ENCODE data around the gene FHDC1.

Gene FHDC1

DNA sequence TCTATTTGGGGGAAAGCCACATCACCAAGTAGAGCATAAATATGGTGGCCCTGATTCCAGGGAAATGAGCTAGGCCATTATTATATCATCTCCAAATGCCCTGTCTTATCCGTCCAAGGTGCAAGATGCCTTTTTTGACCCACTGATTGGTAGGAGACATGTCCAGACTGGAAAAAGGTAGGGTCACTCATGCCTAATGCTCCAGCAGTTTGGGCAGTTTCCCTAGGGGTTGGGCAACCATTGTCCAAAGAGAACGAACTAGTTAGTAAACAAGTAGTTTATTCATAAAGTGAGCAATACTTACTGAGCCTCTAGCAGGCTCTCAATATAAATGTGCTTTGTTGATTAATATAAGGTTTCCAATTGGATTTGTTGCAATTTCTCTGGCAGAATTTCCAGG, 6.2 kb downstream of the FHDC1 start:
- peaks cover 21% of the 10 kb centered on the region for H3K27me3 Mint-ChIP-seq

DNA sequence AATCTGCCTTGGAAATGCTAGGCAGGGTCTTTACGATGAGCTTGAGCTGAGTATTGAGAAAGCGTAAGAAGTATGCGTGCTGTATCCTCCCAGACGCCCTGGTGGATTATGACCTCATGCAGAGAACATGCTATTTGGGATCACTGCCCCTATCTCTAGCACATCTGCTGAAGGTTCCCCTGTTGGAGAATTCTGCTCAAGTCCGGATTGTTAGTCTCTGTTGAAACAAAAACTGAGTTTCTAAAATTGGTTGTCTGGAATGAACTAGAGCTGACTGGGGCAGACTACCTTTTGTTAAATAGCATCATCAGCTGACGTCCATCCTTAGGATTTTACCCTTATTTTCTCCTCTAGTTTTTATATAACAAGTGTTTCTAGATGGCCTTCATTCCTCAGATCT, 7.5 kb downstream of the FHDC1 start:
- H3K9me3 Mint-ChIP-seq (ENCODE audit: low read depth), result no peaks in the 10 kb centered on the region

More for the DNA sequence above, 6.2 kb downstream of the FHDC1 start:
- Mint-ChIP-seq H3K4me1 (ENCODE audit: low read depth) (peaks cover 7% of the 10 kb centered on the region), H3K36me3 (peaks cover 2% of the 10 kb centered on the region), H3K4me3 (no peak overlapping the region), H3K27ac (no peak overlapping the region), H3K9me3 (ENCODE audit: low read depth) (no peaks in the 10 kb centered on the region)

DNA sequence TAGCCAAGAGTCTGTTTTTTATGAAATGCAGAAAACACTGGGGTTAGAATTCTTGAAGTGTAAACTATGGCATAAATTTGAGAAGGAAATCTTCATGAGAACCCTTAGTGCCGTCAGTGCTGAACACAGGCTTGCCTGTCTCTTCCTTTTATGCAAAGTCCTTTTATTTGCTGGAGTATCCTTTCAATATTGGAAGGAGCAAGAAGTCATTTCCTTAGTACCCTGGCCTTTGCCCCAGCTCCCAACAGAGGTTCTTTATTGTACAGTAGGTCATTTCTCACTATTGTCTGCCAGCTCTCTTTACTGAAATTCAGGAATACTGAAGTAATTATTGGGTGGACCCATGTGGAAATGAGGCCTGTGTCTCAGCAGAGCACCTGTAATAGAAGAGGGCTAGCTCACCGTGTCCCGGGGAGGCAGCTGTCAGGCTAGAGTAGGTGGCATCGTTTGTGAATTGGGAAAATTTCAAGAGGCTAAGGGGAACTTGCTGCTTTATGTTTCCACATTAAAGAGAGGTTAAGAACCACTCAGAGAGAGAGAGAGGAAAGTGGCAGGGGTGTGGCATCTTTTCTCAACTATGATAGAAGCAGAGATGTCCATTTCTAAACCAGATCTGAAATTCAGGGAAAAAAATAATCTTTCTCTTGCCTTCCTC, 8.7 kb downstream of the FHDC1 start:
- Mint-ChIP-seq H3K36me3 (no peaks in the 10 kb centered on the region), H3K4me3 (no peak overlapping the region), H3K27me3 (peaks cover 11% of the 10 kb centered on the region), H3K27ac (no peak overlapping the region), H3K9me3 (ENCODE audit: low read depth) (no peaks in the 10 kb centered on the region), H3K4me1 (ENCODE audit: low read depth) (no peaks in the 10 kb centered on the region)

More for the DNA sequence above, 7.5 kb downstream of the FHDC1 start:
- Mint-ChIP-seq H3K36me3 (no peaks in the 10 kb centered on the region), H3K27ac (no peak overlapping the region), H3K27me3 (peaks cover 18% of the 10 kb centered on the region), H3K4me3 (no peak overlapping the region), H3K4me1 (ENCODE audit: low read depth) (no peaks in the 10 kb centered on the region)

GRCh38 chr4:152945639-152946038, 9.5 kb downstream of the FHDC1 start:
- no peaks in the 10 kb centered on the region for H3K9me3 Mint-ChIP-seq (ENCODE audit: low read depth)
- no peaks in the 10 kb centered on the region for H3K36me3 Mint-ChIP-seq
- H3K4me3 Mint-ChIP-seq, result no peak overlapping the region
- H3K27ac Mint-ChIP-seq, result no peak overlapping the region
- H3K4me1 Mint-ChIP-seq (ENCODE audit: low read depth), result no peaks in the 10 kb centered on the region
- H3K27me3 Mint-ChIP-seq, result peaks cover 10% of the 10 kb centered on the region

DNA sequence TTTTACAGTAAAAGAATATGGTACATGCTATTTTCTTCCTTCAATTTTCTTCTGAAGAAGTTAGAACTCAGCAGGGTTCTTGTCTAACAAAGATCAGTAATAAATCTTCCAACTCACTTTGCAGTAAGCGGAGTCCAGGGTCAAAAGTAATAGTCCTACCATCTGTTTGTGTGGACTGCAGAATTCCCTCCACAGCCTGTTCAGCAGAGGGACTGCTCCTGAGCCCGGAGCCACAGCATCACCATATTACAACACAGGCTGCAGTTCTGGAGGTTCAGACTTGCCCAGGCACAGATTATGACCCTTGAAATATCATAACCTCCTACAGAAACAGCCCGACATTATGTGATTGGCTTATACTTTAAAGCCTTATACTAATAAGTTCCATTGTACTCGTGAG, 10.3 kb downstream of the FHDC1 start:
- peaks cover 12% of the 10 kb centered on the region for H3K27me3 Mint-ChIP-seq
- H3K4me3 Mint-ChIP-seq, result no peak overlapping the region
- H3K9me3 Mint-ChIP-seq (ENCODE audit: low read depth), result no peaks in the 10 kb centered on the region
- H3K36me3 Mint-ChIP-seq, result no peaks in the 10 kb centered on the region
- H3K4me1 Mint-ChIP-seq (ENCODE audit: low read depth), result no peaks in the 10 kb centered on the region
- no peak overlapping the region for H3K27ac Mint-ChIP-seq

DNA sequence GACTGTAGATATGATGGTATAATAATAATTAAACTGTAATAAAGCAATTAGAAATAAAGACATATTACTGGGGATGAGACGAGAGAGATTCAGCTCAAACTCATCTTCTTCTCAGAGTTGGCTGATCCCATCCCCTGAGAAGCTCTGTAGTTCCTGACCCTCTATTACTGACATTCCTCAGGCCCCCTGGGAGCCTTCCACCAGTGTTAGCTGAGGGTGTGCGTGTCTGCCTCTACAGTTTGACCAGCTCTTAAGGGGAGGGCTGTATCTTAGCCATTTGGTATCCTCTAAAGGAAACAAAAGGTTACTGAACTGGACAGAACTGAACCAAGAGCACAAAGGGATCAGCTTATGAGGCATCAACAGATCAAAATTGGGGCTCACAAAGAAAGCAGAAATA, 11.2 kb downstream of the FHDC1 start:
- Mint-ChIP-seq H3K27ac (no peak overlapping the region), H3K36me3 (no peaks in the 10 kb centered on the region), H3K9me3 (ENCODE audit: low read depth) (no peaks in the 10 kb centered on the region), H3K27me3 (peaks cover 10% of the 10 kb centered on the region), H3K4me1 (ENCODE audit: low read depth) (no peaks in the 10 kb centered on the region), H3K4me3 (no peak overlapping the region)

- no peaks in the 10 kb centered on the region for H3K9me3 Mint-ChIP-seq (ENCODE audit: low read depth)
- H3K4me3 Mint-ChIP-seq, result no peak overlapping the region
Measured at GRCh38 chr4:152949930-152950329, 13.8 kb downstream of the FHDC1 start.

DNA sequence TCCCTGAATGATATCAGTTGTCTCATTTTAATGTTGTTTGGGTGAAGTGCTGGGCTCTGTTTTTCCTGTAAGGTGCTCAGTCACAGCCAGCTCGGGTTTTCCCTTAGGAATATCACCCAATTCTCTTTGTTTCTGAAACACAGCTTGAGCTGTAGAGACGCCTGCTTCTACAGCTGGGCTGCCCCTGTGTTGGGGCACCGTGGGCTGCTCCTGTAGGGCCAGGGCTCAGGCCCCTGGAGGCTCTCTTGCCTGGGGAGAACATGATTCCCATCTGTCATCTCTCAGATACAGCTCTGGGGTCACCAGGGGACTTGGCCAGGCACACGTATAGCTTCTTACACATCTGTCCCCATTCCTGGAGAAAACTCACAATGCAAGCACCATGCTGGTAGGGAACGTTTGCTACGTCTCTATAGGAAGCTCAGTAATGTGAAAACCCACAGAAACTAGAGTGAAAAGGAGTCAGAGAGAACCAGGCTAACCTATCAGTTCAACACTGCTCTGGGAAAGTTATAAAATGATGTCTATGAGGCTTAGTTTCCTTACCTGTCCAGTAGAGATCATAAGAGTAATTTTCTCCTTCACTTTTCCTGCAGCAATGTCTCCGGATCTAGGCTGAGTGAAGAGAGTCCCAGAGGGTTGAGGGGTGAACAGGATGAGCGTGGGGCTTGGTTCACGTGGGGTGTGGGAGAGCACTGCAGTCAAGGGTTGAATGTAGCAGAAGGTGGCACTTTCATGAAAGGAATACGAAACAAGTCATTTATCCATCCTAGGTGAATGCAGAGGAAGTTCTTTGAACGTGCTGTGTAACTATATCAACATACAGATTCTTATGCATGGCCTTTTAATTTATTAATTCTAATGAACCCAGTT, 14.5 kb downstream of the FHDC1 start:
- no peaks in the 10 kb centered on the region for H3K4me1 Mint-ChIP-seq (ENCODE audit: low read depth)
- H3K4me3 Mint-ChIP-seq, result no peak overlapping the region
- H3K27me3 Mint-ChIP-seq, result peaks cover 10% of the 10 kb centered on the region
- no peaks in the 10 kb centered on the region for H3K36me3 Mint-ChIP-seq
- no peak overlapping the region for H3K27ac Mint-ChIP-seq
- H3K9me3 Mint-ChIP-seq (ENCODE audit: low read depth), result no peaks in the 10 kb centered on the region

More at GRCh38 chr4:152949930-152950329, 13.8 kb downstream of the FHDC1 start:
- Mint-ChIP-seq H3K27ac (no peak overlapping the region), H3K27me3 (peaks cover 10% of the 10 kb centered on the region), H3K36me3 (no peaks in the 10 kb centered on the region), H3K4me1 (ENCODE audit: low read depth) (no peaks in the 10 kb centered on the region)

DNA sequence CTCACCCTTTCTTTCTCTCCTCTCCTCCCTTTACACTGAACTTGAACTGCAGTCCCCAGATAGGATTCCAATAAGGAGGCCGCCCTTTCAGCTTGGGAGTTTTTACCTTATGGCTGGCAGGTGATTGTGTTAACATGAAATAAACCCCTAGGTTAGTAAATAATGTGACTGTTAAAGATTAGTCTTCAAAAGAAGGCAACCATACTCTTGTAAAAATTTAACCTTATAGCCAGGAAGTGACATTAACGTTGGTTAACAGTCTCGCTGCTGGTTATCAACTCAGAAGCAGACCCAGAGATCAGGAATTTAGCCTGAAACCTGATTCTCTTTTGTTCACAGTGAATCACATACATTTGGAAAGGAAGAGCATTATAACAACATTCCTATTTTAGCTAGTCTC, 15.2 kb downstream of the FHDC1 start:
- H3K36me3 Mint-ChIP-seq, result no peaks in the 10 kb centered on the region
- H3K27me3 Mint-ChIP-seq, result peaks cover 10% of the 10 kb centered on the region
- no peak overlapping the region for H3K27ac Mint-ChIP-seq
- H3K4me1 Mint-ChIP-seq (ENCODE audit: low read depth), result no peaks in the 10 kb centered on the region
- H3K9me3 Mint-ChIP-seq (ENCODE audit: low read depth), result no peaks in the 10 kb centered on the region
- no peak overlapping the region for H3K4me3 Mint-ChIP-seq

DNA sequence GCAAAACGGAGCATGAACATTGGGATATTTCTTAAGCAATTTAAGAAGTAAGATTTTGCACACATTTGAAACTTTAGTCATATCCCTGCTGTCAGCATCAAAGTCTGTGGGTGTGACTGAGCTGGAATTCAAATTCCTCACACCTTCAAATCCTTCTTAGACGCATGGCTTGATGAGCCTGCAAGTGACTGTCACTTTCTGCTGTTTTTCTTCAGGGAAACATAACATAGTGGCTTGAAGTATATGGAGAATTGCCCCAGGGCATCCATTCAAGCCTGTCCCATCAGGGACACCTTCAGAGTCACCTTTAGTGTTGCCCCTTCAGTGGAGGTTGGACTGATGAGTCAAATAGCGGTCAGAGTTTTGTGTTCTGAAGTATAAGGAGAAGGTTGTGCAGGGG, 17.4 kb downstream of the FHDC1 start:
- no peaks in the 10 kb centered on the region for H3K36me3 Mint-ChIP-seq
- no peak overlapping the region for H3K27ac Mint-ChIP-seq
- no peaks in the 10 kb centered on the region for H3K4me1 Mint-ChIP-seq (ENCODE audit: low read depth)
- H3K4me3 Mint-ChIP-seq, result no peak overlapping the region
- H3K27me3 Mint-ChIP-seq, result peaks cover 6% of the 10 kb centered on the region
- H3K9me3 Mint-ChIP-seq (ENCODE audit: low read depth), result no peaks in the 10 kb centered on the region

- H3K36me3 Mint-ChIP-seq, result no peaks in the 10 kb centered on the region
- H3K27ac Mint-ChIP-seq, result no peak overlapping the region
- H3K4me3 Mint-ChIP-seq, result no peak overlapping the region
- H3K9me3 Mint-ChIP-seq (ENCODE audit: low read depth), result no peaks in the 10 kb centered on the region
- no peaks in the 10 kb centered on the region for H3K4me1 Mint-ChIP-seq (ENCODE audit: low read depth)
- peaks cover 6% of the 10 kb centered on the region for H3K27me3 Mint-ChIP-seq
Measured at GRCh38 chr4:152954741-152955140, 18.6 kb downstream of the FHDC1 start.

GRCh38 chr4:152956147-152956546, 20.0 kb downstream of the FHDC1 start:
- Mint-ChIP-seq H3K36me3 (no peaks in the 10 kb centered on the region), H3K27ac (no peak overlapping the region), H3K27me3 (no peaks in the 10 kb centered on the region), H3K4me3 (no peak overlapping the region), H3K4me1 (ENCODE audit: low read depth) (no peaks in the 10 kb centered on the region), H3K9me3 (ENCODE audit: low read depth) (no peaks in the 10 kb centered on the region)

DNA sequence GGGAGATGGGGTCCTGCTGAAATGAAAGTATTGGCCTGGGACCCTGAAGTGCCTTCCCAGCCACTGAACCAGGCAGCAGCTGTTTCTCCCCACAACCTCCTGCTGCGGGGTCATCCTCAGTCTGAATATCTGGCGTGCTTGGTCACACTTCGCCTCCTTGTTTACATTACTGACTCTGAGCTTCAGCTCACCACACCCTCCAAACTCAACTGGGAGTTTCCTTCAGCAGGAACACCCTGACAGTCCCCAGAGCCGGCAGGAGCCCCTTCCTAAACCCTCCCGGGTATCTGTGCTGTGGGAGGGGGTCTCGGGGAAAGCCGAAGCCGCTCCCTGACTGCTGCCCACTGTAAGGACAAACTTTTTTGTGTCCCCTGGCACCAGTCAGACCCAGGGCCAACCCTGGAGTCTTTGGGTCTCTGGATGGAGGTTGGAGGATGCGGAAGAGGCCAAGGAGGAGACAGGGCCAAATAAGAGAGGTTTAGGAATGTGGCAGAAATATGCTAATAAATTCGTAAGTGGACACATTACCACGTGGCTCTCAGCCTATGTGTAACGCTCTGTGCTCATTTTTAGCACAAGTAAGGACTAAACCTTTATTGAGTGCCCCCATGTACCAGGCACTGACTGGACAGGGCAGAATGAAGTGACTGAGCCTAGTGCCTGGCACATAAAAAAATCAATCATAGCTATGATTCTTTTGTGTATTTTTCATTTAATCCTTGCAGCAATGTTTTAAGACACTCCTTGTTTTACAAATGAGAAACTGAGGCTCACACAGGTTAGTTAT, 20.7 kb downstream of the FHDC1 start:
- Mint-ChIP-seq H3K27me3 (no peaks in the 10 kb centered on the region), H3K36me3 (no peaks in the 10 kb centered on the region), H3K27ac (no peak overlapping the region), H3K4me3 (no peak overlapping the region), H3K9me3 (ENCODE audit: low read depth) (no peaks in the 10 kb centered on the region), H3K4me1 (ENCODE audit: low read depth) (no peaks in the 10 kb centered on the region)

DNA sequence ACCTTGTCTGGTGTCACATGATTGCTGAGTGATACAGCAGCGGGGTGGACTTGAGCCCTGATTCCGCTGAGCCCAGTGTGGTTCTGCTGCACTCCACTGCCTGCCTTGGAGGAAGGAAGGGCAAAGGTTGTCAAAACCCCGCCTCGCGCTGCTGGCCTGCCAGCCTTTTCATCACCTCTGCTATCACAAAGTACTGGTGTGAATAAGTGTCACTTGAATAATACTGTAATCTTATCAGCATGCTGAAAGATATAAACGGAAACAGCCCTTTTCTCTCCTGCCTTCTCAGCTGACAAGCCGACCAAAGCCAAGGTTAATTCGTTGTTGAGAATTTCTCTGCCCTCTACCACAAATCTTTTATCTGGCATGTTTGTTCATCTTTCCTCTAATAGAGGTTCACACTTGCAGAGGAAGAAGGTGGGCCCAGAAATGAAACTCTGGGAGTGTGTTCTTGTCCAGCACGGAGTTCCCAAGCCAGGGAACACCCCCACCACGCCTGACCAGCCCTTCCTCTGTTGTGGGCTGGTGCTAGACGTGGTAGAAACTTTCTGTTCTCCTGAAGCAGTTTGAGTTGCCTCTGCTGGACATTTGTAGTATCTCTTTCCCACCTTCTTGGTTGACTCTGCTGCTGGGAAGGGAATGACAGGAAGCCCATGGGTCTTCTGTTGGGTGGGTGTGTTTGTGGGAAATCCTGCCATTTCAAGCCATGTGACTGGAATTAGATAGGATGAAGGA, 21.5 kb downstream of the FHDC1 start:
- no peaks in the 10 kb centered on the region for H3K4me1 Mint-ChIP-seq (ENCODE audit: low read depth)
- H3K9me3 Mint-ChIP-seq (ENCODE audit: low read depth), result no peaks in the 10 kb centered on the region
- no peaks in the 10 kb centered on the region for H3K36me3 Mint-ChIP-seq
- H3K27ac Mint-ChIP-seq, result no peak overlapping the region
- H3K27me3 Mint-ChIP-seq, result no peaks in the 10 kb centered on the region
- H3K4me3 Mint-ChIP-seq, result no peak overlapping the region
